Ishikawa (cell line): ENCODE data around the gene DBN1.

ENCODE experiments used
- CEBPB ChIP-seq: IDR thresholded peaks from 2 replicates; pipeline ENCODE4 v1.6.1; 2012
- CREB1 ChIP-seq: IDR thresholded peaks from 2 replicates; pipeline ENCODE4 v1.6.1; 2012; ENCODE audit warnings: low read depth
- EP300 ChIP-seq: IDR thresholded peaks from 2 replicates; pipeline ENCODE4 v1.6.1; 2012; ENCODE audit warnings: borderline replicate concordance
- FOXM1 ChIP-seq: IDR thresholded peaks from 2 replicates; pipeline ENCODE4 v1.6.1; 2012; ENCODE audit warnings: low read depth, borderline replicate concordance
- NFIC ChIP-seq: IDR thresholded peaks from 2 replicates; pipeline ENCODE4 v1.6.1; 2012
- RAD21 ChIP-seq: IDR thresholded peaks from 2 replicates; pipeline ENCODE4 v1.6.1; 2012; ENCODE audit warnings: low read depth
- REST ChIP-seq: IDR thresholded peaks from 2 replicates; pipeline ENCODE4 v1.6.1; 2012; ENCODE audit warnings: low read depth, mild to moderate bottlenecking
- TAF1 ChIP-seq: IDR thresholded peaks from 2 replicates; pipeline ENCODE4 v1.6.1; 2012; ENCODE audit warnings: low read depth, mild to moderate bottlenecking
- TCF12 ChIP-seq: IDR thresholded peaks from 2 replicates; pipeline ENCODE4 v1.6.1; 2012; ENCODE audit warnings: low read depth
- TEAD4 ChIP-seq: IDR thresholded peaks from 2 replicates; pipeline ENCODE4 v1.6.1; 2012
- YY1 ChIP-seq: IDR thresholded peaks from 2 replicates; pipeline ENCODE4 v1.6.1; 2012; ENCODE audit warnings: low read depth
- TF ChIP-seq, protein P1 (sequence below): IDR thresholded peaks from 2 replicates; pipeline ENCODE4 v1.6.1; 2012
- TF ChIP-seq, protein P2 (sequence below): IDR thresholded peaks from 2 replicates; pipeline ENCODE4 v1.6.1; 2012

- no peak for TF ChIP-seq TAF1
- no peak for TF ChIP-seq TEAD4
- no peak for TF ChIP-seq CREB1
- no peak for TF ChIP-seq EP300
- TF ChIP-seq CEBPB, result no peak
- TF ChIP-seq REST, result no peak
- TF ChIP-seq RAD21, result no peak
- TF ChIP-seq, protein P1, sequence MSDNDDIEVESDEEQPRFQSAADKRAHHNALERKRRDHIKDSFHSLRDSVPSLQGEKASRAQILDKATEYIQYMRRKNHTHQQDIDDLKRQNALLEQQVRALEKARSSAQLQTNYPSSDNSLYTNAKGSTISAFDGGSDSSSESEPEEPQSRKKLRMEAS, result no peak
- TF ChIP-seq, protein P2, sequence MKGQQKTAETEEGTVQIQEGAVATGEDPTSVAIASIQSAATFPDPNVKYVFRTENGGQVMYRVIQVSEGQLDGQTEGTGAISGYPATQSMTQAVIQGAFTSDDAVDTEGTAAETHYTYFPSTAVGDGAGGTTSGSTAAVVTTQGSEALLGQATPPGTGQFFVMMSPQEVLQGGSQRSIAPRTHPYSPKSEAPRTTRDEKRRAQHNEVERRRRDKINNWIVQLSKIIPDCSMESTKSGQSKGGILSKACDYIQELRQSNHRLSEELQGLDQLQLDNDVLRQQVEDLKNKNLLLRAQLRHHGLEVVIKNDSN, result no peak
- TF ChIP-seq YY1, result no peak
- no peak for TF ChIP-seq NFIC
- TF ChIP-seq FOXM1, result no peak
- TF ChIP-seq TCF12, result no peak
Measured at GRCh38 chr5:177432143-177432838, 41.1 kb downstream of the DBN1 start.
